SK-N-SH (cell line): Measurements from ENCODE around the gene PLEKHM2. TPM values are rescaled to one million over a fixed set of nuclear protein-coding genes. Genes with fewer than 3 reads are reported as not detected.

Experiments used
- CTCF ChIA-PET: fragments of 300-600, 350-600 bp; formaldehyde crosslinking; extraction: SDS; loops from one replicate; lab custom pipeline; 2021; lab: Yijun Ruan, JAX
- POLR2A ChIA-PET: fragments of 350-600 bp; sonication (Branson Sonifier 250); formaldehyde crosslinking; extraction: SDS; loops from one replicate; lab custom pipeline; 2020; ENCODE audit warnings: antibody characterized with exemption, inconsistent platforms; lab: Yijun Ruan, JAX
- DNase-seq: peaks from one replicate; pipeline ENCODE4 v3.0.0; 2012
- H2AFZ ChIP-seq: fragments of 200-600 bp; sonication (generic); 2 replicates; pipeline ENCODE4 v1.8.1; 2016; ENCODE audit warnings: antibody characterized with exemption, mild to moderate bottlenecking, low read depth
- H3F3A ChIP-seq: fragments of 200-600 bp; sonication (generic); replicated peaks from 2 replicates; pipeline ENCODE3; 2016; ENCODE audit warnings: antibody characterized with exemption, mild to moderate bottlenecking; ENCODE audit not compliant: insufficient read depth
- H3K27ac ChIP-seq, 2 experiments: fragments of 200-500 bp in 1 of 2; fragments of 200-600 bp in 1 of 2; sonication (Bioruptor generic) in 1 of 2; sonication (generic), shearing (Covaris generic) in 1 of 2; 2 replicates each; pipeline versions ENCODE4 v1.5.1 to v1.6.1; 2014 to 2016; ENCODE audit warnings: low read depth in 2 of 2, inconsistent platforms in 1 of 2, low read length in 1 of 2, mild to moderate bottlenecking in 1 of 2, mixed read lengths in 1 of 2
- H3K27me3 ChIP-seq: fragments of 200-600 bp; sonication (generic), shearing (Covaris generic); 2 replicates; pipeline ENCODE4 v1.6.1; 2016; ENCODE audit warnings: mixed run types; ENCODE audit not compliant: insufficient read depth
- H3K36me3 ChIP-seq, 2 experiments: fragments of 200-500 bp in 1 of 2; fragments of 200-600 bp in 1 of 2; sonication (Bioruptor generic) in 1 of 2; sonication (generic) in 1 of 2; replicated peaks in 1 of 2; 2 replicates each; pipeline versions ENCODE3 to v1.5.1; 2014 to 2016; ENCODE audit warnings: low read length in 1 of 2, mild to moderate bottlenecking in 1 of 2; ENCODE audit not compliant: insufficient read depth in 2 of 2, control insufficient read depth in 1 of 2
- H3K4me1 ChIP-seq, 2 experiments: fragments of 200-500 bp in 1 of 2; fragments of 200-600 bp in 1 of 2; sonication (Bioruptor generic) in 1 of 2; sonication (generic), shearing (Covaris generic) in 1 of 2; 2 replicates each; pipeline versions ENCODE4 v1.5.1 to v1.6.1; 2014 to 2016; ENCODE audit warnings: low read depth in 1 of 2, low read length in 1 of 2, mixed run types in 1 of 2; ENCODE audit not compliant: insufficient read depth in 2 of 2, control insufficient read depth in 1 of 2
- H3K4me2 ChIP-seq: fragments of 200-600 bp; sonication (generic), shearing (Covaris generic); 2 replicates; pipeline ENCODE4 v1.6.1; 2017; ENCODE audit warnings: mixed run types
- H3K4me3 ChIP-seq, 2 experiments: fragments of 200-500 bp in 1 of 2; fragments of 200-600 bp in 1 of 2; sonication (Bioruptor generic) in 1 of 2; sonication (generic), shearing (Covaris generic) in 1 of 2; 2 replicates each; pipeline versions ENCODE4 v1.5.1 to v1.8.1; 2014 to 2016; ENCODE audit warnings: low read depth in 2 of 2, inconsistent platforms in 1 of 2, low read length in 1 of 2, mild to moderate bottlenecking in 1 of 2, mixed read lengths in 1 of 2, moderate library complexity in 1 of 2
- H3K79me2 ChIP-seq: fragments of 200-600 bp; sonication (generic); 2 replicates; pipeline ENCODE4 v1.8.1; 2017; ENCODE audit warnings: mild to moderate bottlenecking; ENCODE audit not compliant: insufficient read depth
- H3K9ac ChIP-seq: fragments of 200-600 bp; sonication (generic); 2 replicates; pipeline ENCODE4 v1.6.1; 2017; ENCODE audit warnings: mixed run types
- H3K9me2 ChIP-seq: fragments of 200-600 bp; sonication (generic); 2 replicates; pipeline ENCODE4 v1.6.1; 2017; ENCODE audit warnings: mixed run types
- H3K9me3 ChIP-seq: fragments of 200-600 bp; sonication (generic); 2 replicates; pipeline ENCODE4 v1.6.1; 2017; ENCODE audit warnings: mixed run types, mild to moderate bottlenecking, moderate library complexity
- H4K20me1 ChIP-seq: fragments of 200-600 bp; sonication (generic); 2 replicates; pipeline ENCODE4 v1.6.1; 2017; ENCODE audit warnings: mild to moderate bottlenecking, mixed run types; ENCODE audit not compliant: insufficient read depth
- CHD2 ChIP-seq: fragments of 150-350 bp; IDR thresholded peaks from 2 replicates; pipeline ENCODE4 v1.6.1; 2018; ENCODE audit warnings: low read length; ENCODE audit not compliant: partially characterized antibody
- CTCF ChIP-seq: fragments of 200-600 bp; sonication (generic); IDR thresholded peaks from 2 replicates; pipeline ENCODE4 v1.6.1; 2017; ENCODE audit warnings: antibody characterized with exemption, mild to moderate bottlenecking, moderate library complexity
- ELF1 ChIP-seq: IDR thresholded peaks from 2 replicates; pipeline ENCODE4 v1.4.0; 2012
- FOXJ3 ChIP-seq: sonication (generic); formaldehyde crosslinking; IDR thresholded peaks from 2 replicates; pipeline ENCODE4 v1.5.1; 2020; ENCODE audit warnings: mild to moderate bottlenecking, missing genetic modification reagents
- FOXM1 ChIP-seq: IDR thresholded peaks from 2 replicates; pipeline ENCODE4 v1.4.0; 2012; ENCODE audit warnings: low read depth, mild to moderate bottlenecking
- GABPA ChIP-seq: IDR thresholded peaks from 2 replicates; pipeline ENCODE4 v1.4.0; 2012; ENCODE audit warnings: low read depth, mild to moderate bottlenecking
- GATA2 ChIP-seq: sonication (generic); formaldehyde crosslinking; IDR thresholded peaks from 2 replicates; pipeline ENCODE4 v1.5.0; 2020; ENCODE audit warnings: mild to moderate bottlenecking, missing genetic modification reagents
- NFIC ChIP-seq: IDR thresholded peaks from 2 replicates; pipeline ENCODE4 v1.4.0; 2012; ENCODE audit warnings: borderline replicate concordance
- NRF1 ChIP-seq: IDR thresholded peaks from 2 replicates; pipeline ENCODE4 v1.6.1; 2012; ENCODE audit warnings: low read depth, mild to moderate bottlenecking, low read length
- POLR2AphosphoS5 ChIP-seq: IDR thresholded peaks from 2 replicates; pipeline ENCODE4 v1.6.1; 2012; ENCODE audit warnings: low read depth, low read length
- RCOR1 ChIP-seq: fragments of 150-350 bp; IDR thresholded peaks from 2 replicates; pipeline ENCODE4 v1.6.1; 2017; ENCODE audit warnings: antibody characterized with exemption, low read length
- REST ChIP-seq: IDR thresholded peaks from 2 replicates; pipeline ENCODE4 v1.6.1; 2012; ENCODE audit warnings: mild to moderate bottlenecking, low read depth, low read length, moderate library complexity
- RXRA ChIP-seq: IDR thresholded peaks from 2 replicates; pipeline ENCODE4 v1.4.0; 2012; ENCODE audit warnings: low read depth, mild to moderate bottlenecking, borderline replicate concordance
- SIN3A ChIP-seq: IDR thresholded peaks from 2 replicates; pipeline ENCODE4 v1.6.1; 2012; ENCODE audit warnings: low read depth, mild to moderate bottlenecking, low read length, moderate library complexity, borderline replicate concordance
- SMC3 ChIP-seq: IDR thresholded peaks from 2 replicates; pipeline ENCODE4 v1.6.1; 2012; ENCODE audit warnings: low read depth, low read length, improper control_type of control experiment
- TAF1 ChIP-seq: IDR thresholded peaks from 2 replicates; pipeline ENCODE4 v1.6.1; 2012; ENCODE audit warnings: low read depth, mild to moderate bottlenecking, low read length, moderate library complexity, borderline replicate concordance
- TCF12 ChIP-seq: IDR thresholded peaks from 2 replicates; pipeline ENCODE4 v1.4.0; 2012
- TEAD4 ChIP-seq: IDR thresholded peaks from 2 replicates; pipeline ENCODE4 v1.4.0; 2012; ENCODE audit warnings: mild to moderate bottlenecking, borderline replicate concordance; ENCODE audit not compliant: insufficient read depth
- USF2 ChIP-seq: fragments of 150-350 bp; IDR thresholded peaks from 2 replicates; pipeline ENCODE4 v1.6.1; 2017; ENCODE audit warnings: antibody characterized with exemption, low read length, low read depth, borderline replicate concordance
- YY1 ChIP-seq: IDR thresholded peaks from 2 replicates; pipeline ENCODE4 v1.4.0; 2012; ENCODE audit warnings: low read depth, mild to moderate bottlenecking
- ZBTB33 ChIP-seq: IDR thresholded peaks from 2 replicates; pipeline ENCODE4 v1.4.0; 2012; ENCODE audit warnings: low read depth, borderline replicate concordance
- WGBS: methylation state at CpG from one replicate; pipeline ENCODE4 v1.1.6; 2017; ENCODE audit warnings: low lambda C conversion rate; 5-methylcytosine and 5-hydroxymethylcytosine counted together
- polyA plus RNA-seq, 3 experiments: library from polyadenylated mRNA; depleted of rRNA; stranded (reverse); fragments of >200 nt; gene quantifications; 2 replicates each; pipeline ENCODE4 v1.2.3, GENCODE V29; 2012

The PLEKHM2 gene
- polyA plus RNA-seq, 1 of the 3 experiments (the other 2 are of a cell fraction): 38.9 TPM

GRCh38 chr1:15682936-15683341 lies 1.2 kb upstream of the PLEKHM2 start (continued):
- TF ChIP-seq ZBTB33 (no peak), YY1 (no peak), RXRA (no peak), TEAD4 (no peak), NFIC (no peak), CHD2 (no peak), POLR2AphosphoS5 (no peak), RCOR1 (no peak), NRF1 (no peak)

- no peaks in the 10 kb centered on the region for H3K9me3 ChIP-seq
- POLR2A ChIA-PET: no interaction called here
- peak overlapping the region; percentile 71 to 74 for H3K4me3 ChIP-seq
- peak overlapping the region; percentile 92 for H2AFZ ChIP-seq
- no peaks in the 10 kb centered on the region for H3K36me3 ChIP-seq
- peaks cover 14% of the 10 kb centered on the region for H3F3A ChIP-seq
- CTCF ChIA-PET: no interaction called here
- H3K27me3 ChIP-seq: no peaks in the 10 kb centered on the region
- H3K9me2 ChIP-seq: no peaks in the 10 kb centered on the region
- peak overlapping the region; percentile 95 for H3K9ac ChIP-seq
- H3K4me2 ChIP-seq: peak overlapping the region; percentile 93
- no peak for DNase-seq
- 33% methylated on average over 7 of the region's 18 CpGs for WGBS
- H3K79me2 ChIP-seq: peaks cover 41% of the 10 kb centered on the region
- TF ChIP-seq CTCF (no peak), GABPA (no peak), FOXJ3 (CRISPR knock-in tag) (no peak), SMC3 (no peak), REST (no peak), FOXM1 (no peak), TCF12 (no peak), GATA2 (no peak), ELF1 (no peak), SIN3A (no peak), USF2 (no peak), YY1 (no peak), TAF1 (no peak)
- peaks cover 8% of the 10 kb centered on the region for H4K20me1 ChIP-seq
- peaks cover 0 to 16% of the 10 kb centered on the region in 2 experiments; a peak in 2 of 4 replicates for H3K4me1 ChIP-seq
- H3K27ac ChIP-seq: peak overlapping the region; percentile 64 to 81
Observed at GRCh38 chr1:15683345-15684039, 628 bp upstream of the PLEKHM2 start.
